CD4-positive, alpha-beta T cell treated with Interleukin-17A for 1 hour (primary cell): ENCODE results near the gene SLC25A21.
"Not testable (repeated sequence)": the region's sequence is repeated elsewhere in the genome, so short reads cannot be mapped to it uniquely, and the experiment has no call there.

ENCODE experiments used
- DNase-seq: peaks from one replicate; pipeline ENCODE4 v3.0.0-alpha.2; 2020

Gene SLC25A21

GRCh38 chr14:36817071-36817930 is 355.1 kb downstream of the SLC25A21 start:
- no peak for DNase-seq

GRCh38 chr14:36816481-36816880 is 355.9 kb downstream of the SLC25A21 start:
- no peak for DNase-seq

- DNase-seq: not testable (repeated sequence)
These were observed 357.6 kb downstream of the SLC25A21 start for GRCh38 chr14:36814783-36815182.

- DNase-seq: no peak
These were observed 362.2 kb downstream of the SLC25A21 start for GRCh38 chr14:36810209-36810608.

GRCh38 chr14:36807727-36808126 is 364.7 kb downstream of the SLC25A21 start:
- no peak for DNase-seq

DNA sequence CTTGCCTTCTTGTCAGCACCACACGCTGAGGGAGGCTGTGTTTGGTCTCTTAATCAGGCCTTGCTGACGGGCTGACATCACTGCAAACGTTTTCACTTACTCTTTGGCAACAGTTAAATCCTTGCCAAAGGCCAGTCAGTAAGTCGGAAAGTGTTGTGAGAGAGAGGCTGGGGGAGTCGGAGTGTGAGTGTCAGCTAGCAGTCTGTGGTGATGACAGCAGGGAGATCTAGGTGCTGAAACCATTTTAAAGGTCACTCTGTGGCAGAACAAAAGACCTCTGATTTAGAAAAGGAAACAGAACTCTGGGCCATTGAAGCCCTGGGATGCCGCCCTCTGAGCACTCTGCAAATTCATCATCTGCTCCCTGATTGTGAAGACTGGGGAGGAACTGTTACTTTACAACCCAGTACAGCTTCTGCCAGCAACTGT is 367.3 kb downstream of the SLC25A21 start:
- no peak for DNase-seq

- DNase-seq: no peak
These were observed 374.8 kb downstream of the SLC25A21 start for GRCh38 chr14:36797634-36798033.

GRCh38 chr14:36791402-36791801 is 381.0 kb downstream of the SLC25A21 start:
- DNase-seq: no peak

- DNase-seq: no peak
These were observed 386.9 kb downstream of the SLC25A21 start for GRCh38 chr14:36785511-36785910.

GRCh38 chr14:36784541-36784940 is 387.9 kb downstream of the SLC25A21 start:
- no peak for DNase-seq

DNA sequence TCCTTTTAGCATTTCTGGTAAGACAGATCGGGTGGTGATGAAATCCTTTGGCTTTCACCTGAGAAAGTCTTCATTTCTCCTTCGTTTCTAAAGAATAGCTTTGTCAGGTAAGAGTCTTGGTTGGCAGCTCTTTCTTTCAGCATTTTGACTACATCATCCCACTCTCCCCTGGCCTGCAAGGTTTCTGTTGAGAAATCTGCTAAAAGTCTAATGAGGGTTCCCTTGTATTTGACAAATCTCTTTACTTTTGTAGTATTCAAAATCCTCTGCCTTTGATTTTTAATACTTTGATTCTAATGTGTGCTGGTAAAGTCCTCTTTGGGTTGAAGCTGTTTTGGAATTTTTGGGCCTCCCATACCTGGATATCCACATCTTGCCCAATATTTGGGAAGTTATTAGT is 390.5 kb downstream of the SLC25A21 start:
- DNase-seq: no peak

DNA sequence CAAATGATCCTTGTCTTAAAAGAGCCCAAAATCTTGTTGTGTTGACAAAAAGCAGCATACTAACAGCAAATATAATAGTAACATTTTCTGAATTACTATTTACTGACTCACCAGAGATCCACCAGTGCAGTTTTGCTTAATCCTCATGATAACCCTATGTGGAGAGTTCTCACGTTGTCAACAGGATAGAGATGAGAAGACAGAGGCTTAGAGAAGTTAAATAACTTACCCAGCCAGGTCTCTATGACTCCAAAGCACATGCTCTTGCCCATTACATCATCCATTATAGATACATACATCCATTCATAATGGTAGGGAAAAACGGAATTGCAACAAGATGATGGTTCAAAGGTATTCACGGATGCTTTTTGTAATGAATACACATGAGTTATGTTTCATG is 398.8 kb downstream of the SLC25A21 start:
- DNase-seq: no peak

GRCh38 chr14:36773136-36773540 is 399.3 kb downstream of the SLC25A21 start:
- DNase-seq: no peak

- DNase-seq: no peak
These were observed 401.3 kb downstream of the SLC25A21 start for GRCh38 chr14:36771028-36771640.

DNA sequence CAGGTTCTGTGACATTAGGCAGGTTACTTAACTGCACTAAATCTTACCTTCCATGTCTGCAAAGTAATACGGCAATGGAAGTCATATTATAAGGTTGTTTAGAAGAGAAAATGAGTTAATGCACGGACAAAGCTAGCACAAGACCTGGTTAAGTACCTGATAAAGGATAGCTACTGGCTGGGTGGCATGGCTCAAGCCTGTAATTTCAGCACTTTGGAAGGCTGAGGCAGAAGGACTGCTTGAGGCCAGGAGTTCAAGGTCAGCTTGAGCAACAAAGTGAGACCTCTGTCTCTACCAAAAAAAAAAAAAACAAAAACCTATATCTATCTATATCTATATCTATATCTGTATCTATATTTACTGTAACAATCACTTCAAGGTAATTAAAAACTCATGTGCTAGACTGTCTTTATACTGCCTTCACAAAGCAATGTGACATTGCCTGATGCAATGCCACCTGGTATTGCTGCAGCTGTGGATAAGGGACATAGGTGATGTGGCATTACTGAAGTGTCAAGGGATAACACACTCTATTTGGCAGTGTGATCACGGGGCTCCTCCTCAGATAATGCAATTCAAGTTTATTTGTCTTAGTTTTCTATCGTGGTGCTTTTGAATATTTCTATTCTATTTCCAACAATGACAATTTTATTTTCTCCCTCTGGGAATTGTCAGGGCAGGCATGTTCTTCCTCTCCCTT is 403.6 kb downstream of the SLC25A21 start:
- no peak for DNase-seq

DNA sequence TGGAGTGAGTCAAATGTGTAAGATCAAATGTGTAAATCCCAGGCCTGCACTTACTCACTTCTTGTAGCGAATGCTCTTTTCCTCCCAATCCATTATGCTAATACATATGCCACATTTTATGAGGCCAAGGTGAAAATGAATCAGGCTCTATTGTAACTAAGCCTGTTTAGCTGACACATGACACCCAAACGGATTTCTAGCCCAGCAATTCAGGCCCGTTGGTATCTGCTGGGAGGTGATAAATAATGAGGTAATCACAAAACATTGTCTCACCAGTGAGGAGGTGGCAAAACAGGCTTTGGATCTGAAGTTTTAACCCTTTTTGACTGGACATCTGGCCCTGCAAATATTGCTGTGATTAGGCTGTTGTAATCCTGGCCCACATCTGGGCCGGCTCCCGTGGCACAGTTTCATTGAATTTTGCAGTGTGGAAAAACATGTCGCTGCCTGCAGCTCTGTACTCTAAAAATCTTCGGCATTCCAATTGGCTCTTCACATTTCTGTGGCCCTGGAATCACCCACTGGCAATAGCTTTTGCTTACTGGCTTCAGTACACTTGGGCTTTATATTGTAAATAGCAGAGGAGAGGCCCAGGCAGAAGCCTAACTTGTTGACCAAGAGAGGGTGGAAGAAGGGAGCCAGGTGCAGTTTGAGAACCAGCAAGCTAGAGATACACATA is 404.7 kb downstream of the SLC25A21 start:
- DNase-seq: no peak

DNA sequence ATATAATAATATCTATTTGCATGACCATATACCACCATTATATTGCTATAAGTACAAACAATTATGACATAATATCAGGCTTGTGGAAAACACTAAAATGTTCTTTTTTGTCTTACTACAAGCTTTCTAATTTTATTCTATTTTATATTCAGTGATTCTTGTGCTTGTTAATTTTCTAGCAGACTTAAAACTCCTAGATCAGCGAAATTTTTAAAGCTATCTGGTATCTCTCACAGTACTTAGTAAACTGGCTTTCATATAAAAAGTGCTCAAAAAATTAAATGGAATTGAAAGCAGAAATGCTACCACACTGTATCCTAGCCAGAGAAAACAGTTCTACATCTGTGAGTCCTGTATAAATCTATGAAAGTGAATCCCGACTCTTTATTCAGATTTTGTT is 405.4 kb downstream of the SLC25A21 start:
- no peak for DNase-seq

GRCh38 chr14:36757734-36758601 is 414.4 kb downstream of the SLC25A21 start:
- no peak for DNase-seq

- no peak for DNase-seq
These were observed 416.2 kb downstream of the SLC25A21 start for GRCh38 chr14:36756226-36756625.

DNA sequence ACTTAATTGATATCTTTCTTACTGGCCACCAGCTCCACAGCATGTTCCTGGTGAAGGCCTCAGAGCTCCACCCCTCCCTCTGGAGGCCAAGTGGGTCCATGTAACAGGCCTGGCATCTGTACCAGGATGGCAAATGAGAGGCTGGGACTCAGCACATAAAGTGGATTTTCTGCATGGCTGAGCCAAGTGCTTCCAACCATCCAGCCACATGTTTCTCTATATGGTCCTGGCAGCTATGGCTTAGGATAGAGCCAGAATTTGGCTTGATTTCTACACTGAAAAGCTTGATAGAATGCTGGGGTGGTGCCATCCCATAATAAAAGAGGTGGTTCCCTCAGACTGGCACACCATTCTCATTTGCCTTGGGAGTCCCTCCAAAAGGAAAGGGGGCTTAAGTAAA is 416.6 kb downstream of the SLC25A21 start:
- DNase-seq: no peak

- no peak for DNase-seq
These were observed 420.5 kb downstream of the SLC25A21 start for GRCh38 chr14:36751920-36752319.

GRCh38 chr14:36751106-36751505 is 421.3 kb downstream of the SLC25A21 start:
- DNase-seq: no peak
